HG03460 (cell line): Measurements from ENCODE around the gene TRIM49D2.
"Not testable (repeated sequence)": the region's sequence is repeated elsewhere in the genome, so short reads cannot be mapped to it uniquely, and the experiment has no call there.

ENCODE experiments used
- ATAC-seq: cut with Tn5 transposase; IDR thresholded peaks from one replicate; pipeline ENCODE4 v1.9.1; 2021; ENCODE audit not compliant: unreplicated experiment

Gene TRIM49D2, protein sequence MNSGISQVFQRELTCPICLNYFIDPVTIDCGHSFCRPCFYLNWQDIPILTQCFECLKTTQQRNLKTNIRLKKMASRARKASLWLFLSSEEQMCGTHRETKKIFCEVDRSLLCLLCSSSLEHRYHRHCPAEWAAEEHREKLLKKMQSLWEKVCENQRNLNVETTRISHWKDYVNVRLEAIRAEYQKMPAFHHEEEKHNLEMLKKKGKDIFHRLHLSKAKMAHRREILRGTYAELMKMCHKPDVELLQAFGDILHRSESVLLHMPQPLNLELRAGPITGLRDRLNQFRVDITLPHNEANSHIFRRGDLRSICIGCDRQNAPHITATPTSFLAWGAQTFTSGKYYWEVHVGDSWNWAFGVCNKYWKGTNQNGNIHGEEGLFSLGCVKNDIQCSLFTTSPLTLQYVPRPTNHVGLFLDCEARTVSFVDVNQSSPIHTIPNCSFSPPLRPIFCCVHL

DNA sequence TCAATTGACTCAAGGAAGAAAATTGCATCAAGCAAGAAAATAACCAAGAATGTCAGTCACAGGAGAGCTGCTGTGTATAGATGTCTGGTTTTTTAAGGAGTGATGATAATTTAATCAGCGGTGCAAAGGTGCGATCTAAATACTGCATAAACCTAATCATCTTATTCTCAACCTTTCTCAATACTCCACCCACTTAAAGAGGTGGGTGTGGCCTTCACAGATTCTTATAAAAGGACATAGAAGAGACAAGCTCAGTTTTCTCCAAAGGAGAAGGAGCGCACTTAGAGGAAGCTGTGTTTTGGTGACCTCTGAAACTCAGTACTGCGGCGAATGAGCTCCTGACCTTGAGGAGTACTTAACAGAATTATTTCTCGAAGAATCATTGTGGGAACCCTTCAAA, at the start of gene TRIM49D2:
TSS of gene TRIM49D2 (plus strand) at position 301 of the 400 bp plus-strand sequence. CDS start 2,698 bp downstream, outside the sequence.
- ATAC-seq, result not testable (repeated sequence)

GRCh38 chr11:89877511-89877910, 46.4 kb upstream of the TRIM49D2 start:
- not testable (repeated sequence) for ATAC-seq

- ATAC-seq, result not testable (repeated sequence)
Observed at GRCh38 chr11:89893245-89893644, 30.6 kb upstream of the TRIM49D2 start.

- not testable (repeated sequence) for ATAC-seq
Observed at GRCh38 chr11:89900809-89901208, 23.1 kb upstream of the TRIM49D2 start.

DNA sequence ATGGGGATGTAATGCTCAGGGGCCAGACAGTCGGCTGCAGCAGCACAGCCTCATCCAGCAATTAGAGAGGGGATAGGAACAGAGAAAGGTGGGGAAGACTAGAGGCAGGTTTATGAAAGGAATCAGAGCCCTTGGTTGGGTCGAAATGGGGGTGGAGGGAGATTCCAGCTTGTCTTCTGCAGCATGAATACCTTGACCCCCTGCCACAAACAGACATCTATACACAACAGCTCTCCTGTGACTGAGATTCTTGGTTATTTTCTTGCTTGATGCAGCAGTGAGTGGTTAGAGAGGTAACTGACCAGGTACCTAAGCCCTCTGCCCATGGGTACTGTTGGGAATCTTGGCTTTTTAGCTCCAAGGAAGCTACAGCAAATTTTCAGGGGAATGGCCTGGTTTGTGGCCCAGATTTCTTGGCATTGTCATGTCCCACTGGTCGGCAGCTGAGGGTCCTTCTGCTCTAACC, 1.6 kb upstream of the TRIM49D2 start, which contains the start of gene TRIM49D1:
TSS of gene TRIM49D1 (minus strand) at position 51 of the 466 bp plus-strand sequence. CDS start 4,535 bp downstream, outside the sequence.
- ATAC-seq, result no peak

DNA sequence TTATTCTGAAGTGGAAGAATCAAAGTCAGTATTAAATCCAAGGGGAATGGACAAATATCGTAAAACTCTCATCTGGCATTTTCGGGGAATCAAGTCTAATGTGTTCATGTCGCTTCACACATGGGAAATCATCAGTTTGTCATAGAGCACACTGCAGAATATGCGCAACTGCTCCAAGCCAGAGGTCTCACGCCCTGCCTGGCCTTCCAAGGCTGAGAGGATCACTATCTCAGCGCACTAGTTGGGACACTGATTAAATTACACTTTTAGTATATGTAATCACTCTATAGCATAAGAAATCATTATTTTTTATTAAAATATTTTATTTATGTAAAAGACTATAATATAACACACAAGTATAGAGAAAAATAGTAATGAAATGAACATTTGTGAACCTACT, 37.0 kb downstream of the TRIM49D2 start:
- ATAC-seq, result not testable (repeated sequence)

GRCh38 chr11:89965737-89966136, 41.9 kb downstream of the TRIM49D2 start, which contains the start of gene TRIM64:
TRIM64 (plus strand) TSS chr11:89966037; CDS start chr11:89968504, 2,467 bp downstream.
- not testable (repeated sequence) for ATAC-seq
